Transverse colon (tissue), 4 donors: Measurements from ENCODE around the gene ALDH1L2. TPM values are rescaled to one million over a fixed set of nuclear protein-coding genes. Genes with fewer than 3 reads are reported as not detected.

Experiments used
- DNase-seq: peaks from one replicate; pipeline ENCODE4 v3.0.0-alpha.2; 2019
- H3K27ac ChIP-seq, 4 donors: fragments of 200-600 bp; sonication (generic); 2 replicates each; pipeline ENCODE4 v1.5.1; 2016 to 2018; ENCODE audit warnings: inconsistent platforms in 4 of 4
- H3K27me3 ChIP-seq: fragments of 200-600 bp; sonication (generic); 2 replicates; pipeline ENCODE4 v1.5.1; 2017; ENCODE audit warnings: inconsistent platforms
- H3K36me3 ChIP-seq, 4 donors: fragments of 200-600 bp; sonication (generic); 2 replicates each; pipeline ENCODE4 v1.5.1; 2017 to 2019; ENCODE audit warnings: inconsistent platforms in 4 of 4
- H3K4me1 ChIP-seq, 4 donors: fragments of 200-600 bp; sonication (generic); 2 replicates each; pipeline ENCODE4 v1.5.1; 2017 to 2020; ENCODE audit warnings: inconsistent platforms in 4 of 4
- H3K4me3 ChIP-seq, 4 donors: fragments of 200-600 bp; sonication (generic); 1 replicate in 1 of 4; 2 replicates in 3 of 4; pipeline versions ENCODE4 v1.5.1 to v1.6.1; 2017 to 2019; ENCODE audit warnings: inconsistent platforms in 4 of 4
- H3K9me3 ChIP-seq, 2 donors: fragments of 200-600 bp; sonication (generic); 2 replicates each; pipeline ENCODE4 v1.5.1; 2017 to 2019; ENCODE audit warnings: inconsistent platforms in 2 of 2
- CTCF ChIP-seq, 5 experiments: fragments of 200-600 bp in 3 of 5; fragments of 450-650 bp in 2 of 5; sonication (generic) in 3 of 5; IDR thresholded peaks; 1 replicate in 2 of 5; 2 replicates in 3 of 5; pipeline ENCODE4 v1.5.1; 2016 to 2017; ENCODE audit warnings: antibody characterized with exemption in 5 of 5, inconsistent platforms in 3 of 5, mild to moderate bottlenecking in 2 of 5, moderate library complexity in 1 of 5
- EP300 ChIP-seq: sonication (generic); formaldehyde crosslinking; IDR thresholded peaks from one replicate; pipeline ENCODE4 v1.6.1; 2017; ENCODE audit warnings: antibody characterized with exemption, low read depth
- POLR2A ChIP-seq: fragments of 450-650 bp; IDR thresholded peaks from one replicate; pipeline ENCODE4 v1.6.1; 2016; ENCODE audit warnings: antibody characterized with exemption, mild to moderate bottlenecking, moderate library complexity
- POLR2AphosphoS5 ChIP-seq, 3 donors: sonication (generic); formaldehyde crosslinking; IDR thresholded peaks; one replicate each; pipeline ENCODE4 v1.6.1; 2016; ENCODE audit warnings: antibody characterized with exemption in 3 of 3
- WGBS, 2 donors: methylation state at CpG; one replicate each; pipeline ENCODE4 v1.1.5; 2018; ENCODE audit warnings: low coverage in 1 of 2; 5-methylcytosine and 5-hydroxymethylcytosine counted together
- in situ Hi-C, 4 donors: fragments of 200-750 bp; cut with MboI; loops; one replicate each; pipeline versions ENCODE4 v1.15.0 to v1.15.1; 2017; ENCODE audit warnings: low sequenced_read_pairs in 3 of 4, low pct_ligation_motif_present in 1 of 4, low pct_unique_long_range_greater_than_20kb in 1 of 4
- intact Hi-C: fragments of 100-400 bp; cut with DNase I; formaldehyde crosslinking; loops from one replicate; pipeline ENCODE4 v1.15.1; 2023; ENCODE audit warnings: low total_unique reads
- total RNA-seq, 4 donors: library from RNA; depleted of rRNA; stranded (reverse); fragments of >200 nt; gene quantifications; one replicate each; pipeline ENCODE4 v1.1.0, GENCODE V29; 2016

ALDH1L2 gene
- total RNA-seq, 4 donors from 2014 or later: 0.37 to 4.8 (median 2.3) TPM

DNA sequence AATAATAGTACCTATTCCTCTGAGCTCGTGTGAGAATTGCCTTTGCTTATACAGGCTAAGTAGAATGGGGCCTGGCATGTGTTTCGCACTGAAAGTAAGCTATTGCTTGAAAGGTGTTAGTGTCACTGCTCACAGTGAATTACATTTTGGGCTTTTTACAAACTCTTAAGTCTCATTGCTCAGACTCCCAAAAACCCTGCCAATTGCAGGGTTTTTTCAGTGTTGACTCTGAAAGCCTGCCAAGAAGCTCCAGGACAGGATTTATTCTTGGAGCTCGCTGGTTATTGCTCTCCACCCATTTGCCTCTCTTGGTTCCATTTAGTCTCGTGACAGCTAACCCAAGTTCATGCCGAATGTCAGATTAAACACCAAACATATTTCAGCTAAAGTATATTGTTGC, 58.4 kb downstream of the ALDH1L2 start:
- no peak overlapping the region for H3K4me3 ChIP-seq
- TF ChIP-seq POLR2AphosphoS5 (IDR thresholded peaks at IDR 0.05): peak; percentile 22 to 29 (median 26)
- no peak for TF ChIP-seq CTCF (IDR thresholded peaks at IDR 0.05)
- TF ChIP-seq EP300: no peak
- no peak for TF ChIP-seq POLR2A
- peak overlapping the region; percentile 21 to 68 (median 46) for H3K27ac ChIP-seq
- intact Hi-C loops (no loop called here), in situ Hi-C loops (no loop called here)
- WGBS, 2 donors: 26 to 27% methylated on average over 4 to 5 of the region's 5 CpGs
- H3K4me1 ChIP-seq: peaks cover 7 to 20% (median 13%) of the 10 kb centered on the region in 4 donors
- H3K36me3 ChIP-seq: no peaks in the 10 kb centered on the region
- H3K9me3 ChIP-seq: no peaks in the 10 kb centered on the region
- H3K27me3 ChIP-seq: no peaks in the 10 kb centered on the region
- peak; percentile 24 for DNase-seq

GRCh38 chr12:105024928-105025327, 59.3 kb downstream of the ALDH1L2 start:
- 60 to 100% methylated on average over 1 to 2 of the region's 2 CpGs for WGBS, 2 donors
- no peaks in the 10 kb centered on the region for H3K27me3 ChIP-seq
- intact Hi-C loops (no loop called here), in situ Hi-C loops (no loop called here)
- no peaks in the 10 kb centered on the region for H3K9me3 ChIP-seq
- TF ChIP-seq POLR2AphosphoS5 (IDR thresholded peaks at IDR 0.05) (no peak), EP300 (no peak), CTCF (IDR thresholded peaks at IDR 0.05) (no peak), POLR2A (no peak)
- H3K36me3 ChIP-seq: no peaks in the 10 kb centered on the region
- no peak overlapping the region for H3K4me3 ChIP-seq
- peaks cover 7 to 20% (median 13%) of the 10 kb centered on the region in 4 donors for H3K4me1 ChIP-seq
- DNase-seq: no peak
- H3K27ac ChIP-seq: peak overlapping the region in 3 of 4 donors; percentile 31 to 68 (median 61)

- no peaks in the 10 kb centered on the region for H3K27me3 ChIP-seq
- peaks cover 0 to 10% (median 5%) of the 10 kb centered on the region in 4 donors for H3K4me1 ChIP-seq
- H3K4me3 ChIP-seq: no peak overlapping the region
- no peak for TF ChIP-seq POLR2A
- no peak for TF ChIP-seq EP300
- no peak for TF ChIP-seq POLR2AphosphoS5 (IDR thresholded peaks at IDR 0.05)
- no peak for TF ChIP-seq CTCF (IDR thresholded peaks at IDR 0.05)
- H3K36me3 ChIP-seq: no peaks in the 10 kb centered on the region
- intact Hi-C loops: no loop called here
- DNase-seq: no peak
- no peaks in the 10 kb centered on the region for H3K9me3 ChIP-seq
- in situ Hi-C loops: no loop called here
- WGBS, 2 donors: 55 to 65% methylated on average over 3 of the region's 3 CpGs
- no peak overlapping the region for H3K27ac ChIP-seq
These were observed 63.9 kb downstream of the ALDH1L2 start for GRCh38 chr12:105020241-105020962.

DNA sequence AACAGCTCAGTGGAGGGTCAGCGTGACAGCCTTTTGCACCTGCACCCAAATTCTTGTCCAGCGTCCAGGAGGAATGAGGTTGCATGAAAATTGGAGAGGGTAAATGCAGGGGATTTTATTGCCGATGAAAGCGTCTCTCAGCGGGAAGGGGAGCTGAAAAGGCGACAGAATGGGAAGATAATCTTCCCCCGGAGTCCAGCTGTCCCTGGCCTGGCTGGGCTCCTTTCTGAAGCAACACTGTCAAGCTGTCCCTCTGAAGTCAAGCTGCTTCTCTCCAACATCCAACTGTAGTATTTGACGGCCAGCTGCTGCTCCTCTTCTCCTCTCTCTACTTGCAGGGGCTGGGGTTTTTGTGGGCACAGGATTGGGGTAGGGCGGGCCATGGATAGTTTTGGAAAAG, 65.5 kb downstream of the ALDH1L2 start:
- intact Hi-C loops (no loop called here), in situ Hi-C loops (no loop called here)
- no peaks in the 10 kb centered on the region for H3K36me3 ChIP-seq
- H3K4me3 ChIP-seq: no peak overlapping the region
- TF ChIP-seq POLR2AphosphoS5 (IDR thresholded peaks at IDR 0.05): no peak
- no peak for TF ChIP-seq CTCF (IDR thresholded peaks at IDR 0.05)
- TF ChIP-seq EP300: no peak
- no peak for TF ChIP-seq POLR2A
- no peaks in the 10 kb centered on the region for H3K4me1 ChIP-seq
- no peak for DNase-seq
- 75 to 100% methylated on average over 1 to 9 of the region's 9 CpGs for WGBS, 2 donors
- no peaks in the 10 kb centered on the region for H3K27me3 ChIP-seq
- H3K27ac ChIP-seq: no peak overlapping the region
- H3K9me3 ChIP-seq: no peaks in the 10 kb centered on the region
